Body of pancreas (tissue), 4 donors: ENCODE results near the gene ISM2.
"Not testable (repeated sequence)": the region's sequence is repeated elsewhere in the genome, so short reads cannot be mapped to it uniquely, and the experiment has no call there.

Source experiments
- CTCF ChIP-seq, 7 experiments: fragments of 450-650 bp in 4 of 7; fragments of 200-600 bp in 3 of 7; sonication (generic) in 3 of 7; IDR thresholded peaks; one replicate each; pipeline ENCODE4 v1.5.1; 2016 to 2019; ENCODE audit warnings: antibody characterized with exemption in 7 of 7
- POLR2A ChIP-seq, 3 donors: fragments of 450-650 bp; IDR thresholded peaks; one replicate each; pipeline ENCODE4 v1.6.1; 2016; ENCODE audit warnings: antibody characterized with exemption in 3 of 3, mild to moderate bottlenecking in 2 of 3

- TF ChIP-seq CTCF, POLR2A (IDR thresholded peaks at IDR 0.05): not testable (repeated sequence)
Measured at GRCh38 chr14:77528701-77529100, 30.1 kb upstream of the ISM2 start.
